ENCODE results near the gene ESRRB.

ESRRB gene

DNA sequence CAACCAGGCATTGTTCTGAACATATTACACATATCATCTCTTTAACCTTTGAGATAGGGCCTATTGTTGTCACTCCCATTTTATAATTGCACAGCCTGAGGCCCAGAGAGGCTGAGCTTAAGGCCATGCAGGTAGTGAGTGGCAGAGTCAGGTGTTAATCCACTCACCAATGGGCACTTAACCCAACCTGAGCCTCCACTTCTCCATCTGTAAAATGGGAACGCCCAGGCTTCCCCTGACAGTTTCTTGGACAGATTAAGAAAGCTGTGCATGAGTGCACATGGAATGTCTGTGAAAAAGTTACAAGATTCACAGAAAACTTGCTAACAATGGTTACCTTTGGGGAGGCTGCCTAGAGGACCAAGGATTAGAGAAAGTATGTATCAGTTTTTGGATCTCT is 32.9 kb downstream of the ESRRB start:
- DNase-seq = no peak

DNA sequence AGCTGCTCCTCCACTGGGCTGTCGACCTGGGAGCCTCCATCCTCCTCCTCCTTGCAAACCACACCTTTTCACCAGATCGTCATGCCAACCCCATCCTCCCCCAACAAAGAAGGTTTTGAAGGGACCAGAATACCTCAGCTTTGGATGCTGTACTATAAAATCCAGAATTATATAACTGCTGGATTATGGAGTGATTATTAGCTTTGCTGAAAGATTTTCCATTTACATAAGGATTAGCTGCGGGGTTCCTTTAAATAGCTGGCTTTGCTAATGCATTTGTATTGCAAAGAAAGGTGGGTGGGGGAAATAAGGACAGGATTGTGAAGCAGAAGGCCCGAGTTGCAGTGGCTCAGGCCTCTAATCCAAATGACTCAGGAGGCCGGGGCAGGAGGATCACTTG is 36.6 kb downstream of the ESRRB start:
- no peak for DNase-seq

DNA sequence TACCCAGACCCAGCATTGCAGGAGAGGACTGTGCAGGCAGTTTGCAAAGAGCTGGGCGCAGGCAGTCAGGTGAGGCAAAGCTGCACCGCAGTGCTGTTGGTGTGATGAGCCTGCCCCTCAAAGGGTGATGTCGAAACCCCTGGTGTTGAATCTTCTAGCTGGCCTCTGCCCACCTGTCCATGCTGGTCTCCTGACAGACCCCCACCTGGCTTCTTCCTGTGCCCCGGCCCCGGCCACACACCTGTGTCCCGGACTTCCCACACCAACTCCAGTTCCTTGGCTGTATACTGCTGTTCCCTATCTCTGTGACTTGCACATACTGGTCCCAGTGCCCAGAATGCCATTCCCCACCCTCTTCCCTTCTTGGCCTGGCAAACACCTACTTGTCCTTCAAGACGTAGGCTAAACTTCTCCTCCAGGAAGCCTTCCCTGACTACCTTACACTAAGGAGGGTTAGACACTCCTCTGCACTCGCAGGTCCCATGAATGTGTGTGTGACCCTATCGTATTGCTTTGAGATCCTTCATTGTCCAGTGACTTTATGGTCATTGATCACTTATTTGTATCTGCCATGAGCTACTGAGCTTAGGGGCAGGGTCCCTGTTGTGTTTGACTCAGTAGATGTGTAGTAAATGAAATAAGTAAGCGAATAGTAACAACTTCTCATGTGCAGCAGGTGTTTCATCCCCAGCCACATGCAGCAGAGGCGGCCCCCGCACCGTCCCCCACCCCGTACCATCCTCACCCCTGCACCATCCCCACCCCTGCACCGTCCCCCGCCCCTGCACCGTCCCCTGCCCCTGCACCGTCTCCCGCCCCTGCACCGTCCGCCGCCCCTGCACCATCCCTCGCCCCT is 37.4 kb downstream of the ESRRB start:
- no peak for DNase-seq

- no peak for DNase-seq
These were observed 38.1 kb downstream of the ESRRB start for GRCh38 chr14:76413962-76414600.

GRCh38 chr14:76419399-76419798 is 43.5 kb downstream of the ESRRB start:
- no peak for DNase-seq

- DNase-seq = no peak
These were observed 44.9 kb downstream of the ESRRB start for GRCh38 chr14:76420827-76421226.

DNA sequence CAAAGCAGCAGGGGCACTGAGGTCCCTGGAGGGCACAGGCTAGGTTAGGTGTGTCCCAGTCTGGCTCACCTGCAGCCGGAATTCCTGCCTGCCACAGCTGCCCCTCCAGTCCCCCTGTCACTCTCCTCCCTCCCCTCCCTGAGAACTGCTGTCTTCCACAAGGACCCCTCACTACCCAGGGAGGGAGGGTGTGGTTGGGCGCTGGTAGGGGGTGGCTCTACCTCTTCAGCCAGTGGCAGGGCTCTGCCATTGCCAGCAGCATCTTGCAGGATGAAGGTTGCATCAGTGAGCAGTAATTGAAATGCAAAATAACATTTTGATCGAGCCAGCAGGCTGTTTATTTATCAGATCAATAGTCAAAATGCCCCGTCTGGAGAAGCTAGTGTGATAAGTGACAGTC is 45.7 kb downstream of the ESRRB start:
- DNase-seq = no peak

DNA sequence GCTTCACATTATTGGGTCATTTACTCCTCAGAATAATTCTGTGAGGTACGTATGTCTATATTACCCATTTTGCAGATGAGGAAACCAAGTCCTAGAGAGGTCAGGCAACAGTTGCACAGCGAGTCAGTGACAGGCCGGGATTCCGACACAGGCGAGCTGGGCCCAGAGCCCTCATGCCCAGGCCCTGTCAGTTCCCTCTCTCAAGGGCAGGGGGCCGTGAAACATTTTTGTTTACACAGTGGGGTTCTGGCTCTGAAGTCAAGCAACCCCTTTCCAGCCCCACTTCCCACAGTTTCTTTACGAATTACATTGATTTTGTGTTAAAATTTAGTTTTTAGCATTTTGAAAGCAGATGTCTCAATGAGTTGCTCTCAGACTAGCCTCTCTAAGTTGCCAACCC is 46.7 kb downstream of the ESRRB start:
- no peak for DNase-seq

GRCh38 chr14:76423534-76423933 is 47.6 kb downstream of the ESRRB start:
- DNase-seq = no peak

DNA sequence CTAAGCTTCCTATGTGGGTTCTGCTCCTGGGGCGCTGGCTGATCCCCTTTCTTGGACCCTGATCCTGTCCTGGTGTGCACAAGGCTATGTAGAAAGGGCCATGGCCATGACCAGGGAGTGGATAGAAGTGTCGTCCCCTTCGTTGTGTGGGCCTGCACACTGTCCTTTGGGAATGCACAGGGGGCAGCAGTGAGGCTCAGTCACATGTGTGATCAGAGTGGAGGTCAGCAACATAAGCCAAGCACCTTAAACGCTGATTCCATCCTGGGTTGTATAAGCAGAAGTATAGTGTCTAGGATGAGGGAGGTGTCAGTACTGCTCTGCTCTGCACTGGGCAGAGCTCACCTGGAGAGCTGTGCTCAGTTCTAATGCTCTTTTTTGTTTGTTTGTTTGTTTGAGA is 48.4 kb downstream of the ESRRB start:
- no peak for DNase-seq

DNA sequence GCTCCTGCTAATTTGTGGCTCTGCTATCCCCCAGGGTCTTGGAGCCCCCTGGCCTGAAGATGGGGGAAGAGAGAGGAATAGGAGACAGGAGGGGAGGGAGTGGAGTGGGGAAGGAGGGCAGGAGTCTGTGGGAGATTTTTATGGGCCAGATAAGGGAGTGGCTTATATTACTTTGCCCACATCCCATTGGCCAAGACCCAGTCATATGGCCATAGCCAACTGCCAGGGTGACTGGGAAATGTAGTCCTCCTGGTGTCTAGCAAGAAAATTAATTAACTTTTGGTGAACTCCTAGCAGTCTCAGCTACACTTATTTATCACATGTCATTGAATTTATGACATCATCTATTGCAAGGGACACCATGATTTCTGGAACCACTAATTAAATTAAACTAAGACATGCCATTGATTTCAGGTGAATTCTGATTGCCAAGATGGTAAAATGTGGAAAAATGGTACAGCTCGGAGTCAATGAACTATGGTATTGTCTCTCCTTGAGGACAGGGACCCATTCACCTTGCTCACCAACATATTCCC is 50.3 kb downstream of the ESRRB start:
- no peak for DNase-seq

DNA sequence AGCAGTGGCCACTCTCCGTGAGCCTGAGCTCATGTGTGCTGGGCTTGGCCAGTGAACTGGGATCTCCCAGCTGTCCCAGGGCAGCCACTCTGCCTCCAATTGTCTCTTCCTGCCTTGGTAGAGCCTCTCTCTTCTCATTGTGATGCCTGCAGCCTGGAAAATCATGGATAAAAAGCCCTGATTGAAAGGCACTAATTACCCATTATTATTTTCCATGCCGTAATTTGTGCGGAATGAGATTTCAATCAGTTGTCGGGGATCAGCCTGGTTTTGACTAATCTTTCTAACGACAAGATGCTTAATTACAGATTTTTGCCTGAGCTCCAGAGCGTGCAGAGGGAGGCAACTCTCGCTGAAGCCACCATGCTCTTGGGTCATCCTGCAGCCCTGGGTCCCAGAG is 52.7 kb downstream of the ESRRB start:
- DNase-seq = no peak

DNA sequence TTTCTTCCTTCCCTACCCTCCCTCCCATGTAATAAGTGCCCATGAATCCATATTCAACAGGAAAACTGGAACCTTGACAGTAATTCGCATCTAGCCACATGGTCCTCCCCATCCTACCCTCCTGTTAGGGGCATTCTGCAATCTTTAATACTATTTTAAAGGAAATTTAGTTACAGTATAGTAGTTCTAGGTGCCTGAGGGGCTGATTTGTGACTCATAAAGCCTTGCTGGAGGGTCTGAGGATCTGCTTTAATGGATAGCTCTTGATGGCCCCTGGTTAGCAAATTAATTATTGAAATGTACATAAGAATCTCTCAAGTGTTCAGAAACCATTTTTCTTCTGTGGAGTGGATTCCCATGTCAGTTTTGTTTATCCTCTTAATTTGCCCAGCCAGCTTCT is 54.1 kb downstream of the ESRRB start:
- DNase-seq = no peak

- no peak for DNase-seq
These were observed 54.6 kb downstream of the ESRRB start for GRCh38 chr14:76430475-76430980.

DNA sequence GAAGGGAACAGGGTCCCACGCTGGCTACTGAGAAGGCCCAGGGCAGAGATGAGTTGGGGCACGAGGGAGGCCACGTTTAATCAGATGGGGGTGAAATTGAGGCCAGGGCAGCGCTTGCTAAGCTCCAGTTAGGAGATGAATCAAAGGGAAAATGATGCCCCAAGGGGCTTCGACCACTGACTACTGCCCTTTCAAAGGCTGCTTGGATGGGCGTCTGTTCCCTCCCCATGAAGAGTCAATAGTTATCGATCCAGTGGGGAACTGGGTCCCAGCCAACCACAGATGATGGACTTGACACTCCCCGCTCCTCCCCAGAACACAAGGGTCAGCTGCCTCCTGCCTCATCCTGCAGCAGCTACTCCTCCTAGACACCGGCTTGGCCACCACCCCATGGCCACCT is 55.6 kb downstream of the ESRRB start:
- DNase-seq = no peak

GRCh38 chr14:76432827-76433752 is 57.2 kb downstream of the ESRRB start:
- no peak for DNase-seq

- DNase-seq = no peak
These were observed 58.3 kb downstream of the ESRRB start for GRCh38 chr14:76434220-76434619.

DNA sequence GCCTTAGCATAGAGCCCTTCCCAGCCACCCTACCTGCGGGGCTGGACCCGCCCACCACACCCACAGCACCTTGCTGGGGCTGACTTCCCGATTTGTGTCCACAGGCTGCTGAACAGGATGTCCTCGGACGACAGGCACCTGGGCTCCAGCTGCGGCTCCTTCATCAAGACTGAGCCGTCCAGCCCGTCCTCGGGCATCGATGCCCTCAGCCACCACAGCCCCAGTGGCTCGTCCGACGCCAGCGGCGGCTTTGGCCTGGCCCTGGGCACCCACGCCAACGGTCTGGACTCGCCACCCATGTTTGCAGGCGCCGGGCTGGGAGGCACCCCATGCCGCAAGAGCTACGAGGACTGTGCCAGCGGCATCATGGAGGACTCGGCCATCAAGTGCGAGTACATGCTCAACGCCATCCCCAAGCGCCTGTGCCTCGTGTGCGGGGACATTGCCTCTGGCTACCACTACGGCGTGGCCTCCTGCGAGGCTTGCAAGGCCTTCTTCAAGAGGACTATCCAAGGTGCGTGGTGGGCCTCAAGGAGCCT is 63.4 kb downstream of the ESRRB start:
- DNase-seq = no peak

- no peak for DNase-seq
These were observed 70.5 kb downstream of the ESRRB start for GRCh38 chr14:76446486-76446885.

DNA sequence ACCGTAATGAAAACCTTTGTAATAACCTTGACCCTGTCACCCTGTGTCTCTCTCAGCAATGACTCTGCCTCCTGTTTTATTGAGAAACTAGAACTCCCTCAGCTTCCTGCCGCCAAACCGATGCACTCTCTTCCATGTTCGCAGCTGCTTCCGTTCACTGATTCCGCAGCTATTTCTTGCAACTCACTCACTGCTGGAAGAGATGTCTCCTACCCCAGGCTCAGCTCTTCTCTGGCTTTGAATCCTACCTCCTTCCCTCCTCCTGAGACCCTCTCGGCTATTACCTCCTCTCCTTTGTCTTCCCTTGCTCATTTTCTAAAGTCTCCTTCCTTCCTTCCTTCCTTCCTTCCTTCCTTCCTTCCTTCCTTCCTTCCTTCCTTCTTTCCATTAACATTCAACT is 71.0 kb downstream of the ESRRB start:
- no peak for DNase-seq

DNA sequence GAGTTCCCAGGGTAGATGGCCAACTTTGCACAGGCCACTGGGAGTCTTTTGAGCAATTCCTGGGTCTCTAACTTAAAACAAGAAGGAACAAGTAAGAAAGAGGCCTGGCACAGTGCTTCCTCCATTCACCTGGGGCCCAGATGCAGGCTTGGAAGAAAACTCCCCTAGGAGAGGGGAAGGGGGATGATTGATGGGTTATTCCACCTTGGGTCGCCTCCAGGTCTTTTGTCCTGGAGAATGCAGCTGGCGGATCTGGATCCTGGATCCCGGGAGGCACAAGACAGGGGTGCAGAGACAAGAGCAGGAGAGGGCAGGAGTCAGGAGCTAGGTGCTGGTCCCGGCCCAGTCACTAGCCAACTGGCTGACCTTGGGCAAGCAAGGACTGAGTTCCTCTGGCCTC is 74.5 kb downstream of the ESRRB start:
- DNase-seq = no peak

DNA sequence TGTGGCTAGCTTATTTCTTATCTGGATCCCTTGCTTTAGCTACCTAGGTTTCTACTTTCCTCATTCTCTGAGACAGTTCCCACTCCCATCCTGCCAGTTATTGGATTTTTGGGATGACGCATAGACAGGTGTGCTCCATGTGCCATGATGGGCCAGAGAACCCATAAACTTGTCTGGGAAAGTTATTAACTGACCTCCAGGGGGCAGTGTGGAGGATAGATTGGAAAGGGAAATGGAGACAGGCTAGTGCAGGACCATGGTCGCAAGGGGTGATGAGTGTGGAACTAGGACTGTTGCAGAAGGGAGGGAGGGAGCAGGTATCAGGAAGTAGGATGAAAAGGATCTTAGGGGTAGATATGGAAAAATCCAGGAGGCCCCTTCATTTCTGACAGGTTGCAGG is 80.3 kb downstream of the ESRRB start:
- peak; percentile 37 for DNase-seq

All from NCI-H1436 (cell line).